NCI-H82 treated with DMSO at 0.1 percent for 48 hours (cell line): Measurements from ENCODE around the gene IFI27L2.

Experiments used
- DNase-seq: peaks from one replicate; lab custom pipeline; 2025; ENCODE audit not compliant: unreplicated experiment; lab: John Stamatoyannopoulos, UW

IFI27L2 gene

GRCh38 chr14:94124582-94125377, 4.6 kb downstream of the IFI27L2 start:
- DNase-seq: no peak

DNA sequence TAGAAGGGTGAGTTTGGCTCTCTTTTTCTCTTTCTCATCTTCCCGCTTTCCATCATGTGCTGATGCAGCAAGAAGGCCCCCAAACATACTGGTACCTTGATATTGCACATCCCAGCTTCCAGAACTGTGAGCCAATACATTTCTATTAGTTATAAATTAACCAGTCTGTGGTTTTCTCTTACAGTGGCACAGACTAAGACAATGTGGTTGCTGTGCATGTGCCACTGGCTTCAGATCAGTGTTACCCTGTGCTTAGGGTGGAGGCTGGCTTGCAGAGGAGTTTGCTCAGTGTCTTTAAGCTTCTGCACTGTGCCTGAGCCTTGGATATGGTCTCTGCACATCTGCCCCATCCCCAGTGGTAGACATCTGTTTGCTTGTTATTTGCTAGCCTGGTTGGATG, 5.5 kb downstream of the IFI27L2 start:
- no peak for DNase-seq

DNA sequence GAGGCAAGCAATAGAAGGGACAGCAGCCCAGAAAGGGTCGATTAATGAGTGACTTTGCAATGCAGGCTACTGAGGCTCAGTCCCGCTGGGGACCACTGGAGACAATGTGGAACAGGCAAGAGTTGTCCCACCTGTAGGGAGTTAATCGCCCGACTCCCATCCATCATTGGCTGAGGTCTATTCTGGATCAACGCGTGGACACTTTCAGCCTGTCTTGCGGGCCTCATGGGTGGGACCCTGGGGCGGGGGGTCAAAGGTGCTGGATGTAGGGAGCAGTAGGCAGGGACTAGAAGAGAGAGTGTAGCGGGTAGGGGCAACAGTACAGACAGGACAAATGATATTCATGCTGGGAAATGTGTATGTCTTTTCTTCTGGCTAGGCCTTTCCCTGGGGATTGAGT, 6.1 kb downstream of the IFI27L2 start:
- DNase-seq: no peak

DNA sequence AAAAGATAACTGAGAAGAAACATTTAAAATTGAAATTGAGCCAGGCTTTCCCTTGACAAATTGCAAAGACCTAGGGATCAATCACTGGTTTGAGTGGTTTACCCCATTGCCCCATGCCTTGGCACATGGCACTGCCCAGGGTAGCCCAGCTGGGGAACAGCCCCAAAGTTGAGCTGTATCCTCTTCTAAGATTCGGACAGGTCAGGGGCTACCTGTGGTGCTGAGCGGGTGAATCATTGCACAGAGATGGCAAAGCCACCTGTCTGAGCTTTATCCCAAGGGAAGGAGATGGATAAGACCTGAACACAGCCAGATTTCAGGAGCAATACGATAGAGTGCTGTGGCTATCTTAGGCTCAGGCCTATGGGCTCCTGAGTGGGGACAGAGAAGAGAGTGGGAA, 7.0 kb downstream of the IFI27L2 start:
- no peak for DNase-seq

- no peak for DNase-seq
Measured at GRCh38 chr14:94121485-94121884, 7.9 kb downstream of the IFI27L2 start.

DNA sequence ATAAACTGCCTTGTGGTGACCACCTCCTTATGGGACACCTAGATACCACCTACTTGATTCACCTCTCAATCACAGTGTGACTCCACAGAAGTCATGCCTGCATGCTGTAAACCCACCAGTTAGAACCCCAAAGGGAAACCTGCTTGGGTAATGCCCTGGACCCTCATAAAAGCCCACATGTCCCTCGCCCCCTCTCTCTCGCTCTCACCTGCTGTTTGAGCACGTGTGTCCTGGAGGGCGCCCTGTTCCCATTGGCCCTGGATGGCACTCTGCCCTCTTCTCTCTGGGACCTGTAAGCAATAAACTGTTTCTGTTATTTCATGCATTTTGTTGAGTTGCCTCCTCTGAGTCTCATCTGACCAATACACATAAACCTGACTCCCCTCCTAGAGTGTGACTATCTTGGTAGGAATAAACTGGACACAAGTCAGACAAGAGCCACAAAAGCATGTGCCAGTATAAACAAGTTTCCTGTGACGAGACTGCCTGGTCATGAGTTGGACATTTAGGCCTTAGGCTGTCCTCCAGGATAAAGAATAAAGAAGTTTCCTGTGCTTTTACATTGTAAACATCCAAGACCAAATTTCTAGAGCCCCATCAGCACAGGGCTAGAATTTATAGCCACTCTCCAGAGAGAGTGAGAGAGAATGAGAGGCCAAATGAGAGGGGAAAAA, 8.6 kb downstream of the IFI27L2 start:
- DNase-seq: no peak

DNA sequence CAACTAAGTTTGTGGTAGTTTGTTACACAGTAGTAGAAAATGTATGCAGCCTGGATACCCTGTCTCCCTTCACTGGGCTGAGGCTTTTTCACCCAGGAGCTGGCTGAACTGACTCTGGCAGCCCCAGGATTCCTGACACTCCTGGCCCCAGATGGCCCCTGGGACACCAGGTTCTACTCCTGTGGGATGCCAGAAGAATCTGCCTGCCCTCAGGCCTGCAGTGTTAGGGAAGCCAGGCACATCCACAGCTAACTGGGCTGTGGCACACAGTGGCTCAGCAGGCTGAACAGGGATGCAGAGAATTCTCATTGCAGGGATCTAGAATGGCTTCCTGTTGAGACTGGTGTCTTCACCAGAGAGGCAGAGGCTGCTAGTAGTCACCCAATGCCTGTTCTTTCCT, 10.3 kb downstream of the IFI27L2 start:
- no peak for DNase-seq

DNA sequence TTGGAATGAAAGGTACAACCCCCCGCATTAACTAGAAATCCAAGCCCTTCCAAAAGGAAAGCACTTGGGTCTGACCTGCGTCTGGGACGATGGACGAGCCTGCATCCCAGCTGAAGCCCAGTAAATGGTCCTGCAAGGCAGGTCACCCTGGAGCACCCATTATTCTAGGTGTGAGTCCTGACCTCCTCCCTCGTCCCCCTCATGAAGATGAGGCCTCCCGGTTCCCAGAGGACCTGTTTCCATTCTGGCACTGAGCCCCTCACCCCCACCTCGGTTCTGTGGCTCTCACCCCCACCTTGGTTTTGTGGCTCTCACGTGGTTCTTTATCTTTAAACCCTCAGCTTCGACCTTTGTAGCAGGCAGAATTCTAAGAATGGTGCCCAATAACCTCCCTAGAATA, 11.5 kb downstream of the IFI27L2 start:
- no peak for DNase-seq

GRCh38 chr14:94116701-94117100, 12.7 kb downstream of the IFI27L2 start:
- no peak for DNase-seq

DNA sequence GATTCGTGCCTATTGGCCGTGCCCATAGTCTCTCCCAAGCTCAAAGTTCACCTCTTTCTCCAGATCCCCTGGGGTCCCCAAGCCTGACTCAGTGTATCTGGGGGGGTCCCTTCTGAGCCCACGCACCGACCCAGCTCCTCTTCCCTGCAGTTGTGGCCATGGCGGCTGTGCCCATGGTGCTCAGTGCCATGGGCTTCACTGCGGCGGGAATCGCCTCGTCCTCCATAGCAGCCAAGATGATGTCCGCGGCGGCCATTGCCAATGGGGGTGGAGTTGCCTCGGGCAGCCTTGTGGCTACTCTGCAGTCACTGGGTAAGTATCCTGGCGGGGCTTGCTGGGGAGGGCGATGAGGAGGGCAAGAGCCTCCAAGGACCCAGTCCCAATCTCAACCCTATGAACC, 13.8 kb downstream of the IFI27L2 start:
- DNase-seq: no peak

DNA sequence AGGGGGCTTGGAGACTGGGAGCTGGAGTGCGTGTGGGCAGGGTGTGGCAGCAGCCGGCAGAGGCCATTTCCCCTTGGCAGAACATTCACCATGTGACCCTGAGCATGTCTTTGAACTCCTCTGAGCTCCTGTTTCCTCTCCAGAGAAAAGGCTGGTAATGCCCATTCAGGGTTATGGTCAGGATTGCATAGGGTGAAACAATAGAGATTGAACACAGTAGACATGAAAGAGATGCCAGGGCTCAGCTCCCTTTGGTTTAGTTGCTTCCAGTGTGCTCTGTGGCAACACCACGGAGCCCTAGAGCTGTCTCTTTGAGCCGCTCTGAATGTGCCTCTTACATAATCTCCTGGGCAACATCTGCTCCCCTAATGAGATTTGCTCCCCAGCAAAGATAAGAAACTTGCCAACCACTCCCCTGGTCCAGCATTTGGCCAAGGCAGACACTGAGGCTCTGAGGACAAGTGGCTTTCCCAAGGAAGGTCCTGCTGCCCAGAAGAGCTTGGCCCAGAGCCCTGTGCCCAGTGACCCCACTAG, 14.3 kb downstream of the IFI27L2 start:
- DNase-seq: peak; percentile 66

DNA sequence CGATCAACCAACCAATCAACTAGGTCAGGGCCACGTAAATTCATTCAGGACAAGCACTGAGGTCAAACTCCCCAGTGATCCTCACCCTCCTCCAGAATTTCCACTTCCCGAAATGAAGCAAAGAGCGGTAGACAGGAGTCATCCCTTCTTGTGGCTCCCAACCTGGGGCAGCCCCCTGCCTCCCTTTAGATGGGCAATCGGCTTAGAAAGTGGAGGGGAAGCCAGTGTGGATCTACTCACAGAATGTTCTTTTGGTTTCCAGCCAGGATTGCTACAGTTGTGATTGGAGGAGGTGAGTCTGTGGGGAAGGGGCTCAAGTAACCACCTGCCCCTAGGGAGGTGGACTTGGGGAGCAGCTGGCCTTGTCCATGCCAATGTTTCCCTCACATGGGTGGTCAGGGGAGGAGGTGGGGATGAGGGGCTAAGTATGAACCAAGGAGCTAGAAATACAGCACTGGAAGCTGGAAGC, 14.8 kb downstream of the IFI27L2 start:
- no peak for DNase-seq

DNA sequence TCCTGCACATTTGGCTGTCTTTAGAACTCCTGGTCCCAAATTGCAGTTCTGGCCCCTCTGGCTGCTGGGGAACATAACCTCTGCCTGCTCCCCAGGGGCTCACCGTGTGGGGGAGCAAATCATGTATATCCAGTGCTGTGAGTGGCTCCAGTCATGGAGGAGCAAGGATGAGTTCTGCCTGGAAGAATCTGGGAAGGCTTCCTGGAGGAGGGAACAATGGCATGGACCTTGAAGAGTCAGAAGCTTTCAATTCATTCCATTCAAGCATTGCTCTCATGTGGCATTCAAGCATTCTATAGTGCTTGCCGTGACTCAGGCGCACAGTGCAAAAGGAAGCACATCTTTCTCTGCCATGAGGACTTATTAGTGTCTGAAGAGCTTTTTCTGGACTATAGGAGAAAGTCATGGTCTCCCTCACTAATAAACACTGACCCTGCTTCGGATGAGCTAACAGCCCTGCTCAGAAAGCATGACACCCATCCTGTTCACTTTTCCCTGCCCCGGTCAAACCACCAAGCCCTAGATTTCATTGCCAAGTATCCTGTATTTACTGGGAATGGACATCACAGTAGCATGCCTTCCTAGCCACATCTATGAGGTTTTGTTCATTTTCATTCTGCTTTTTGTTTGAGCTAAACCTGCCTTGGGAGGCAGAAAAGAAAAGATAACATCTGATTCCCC, 15.4 kb downstream of the IFI27L2 start:
- no peak for DNase-seq

GRCh38 chr14:94113490-94113889, 15.9 kb downstream of the IFI27L2 start:
- DNase-seq: no peak

- no peak for DNase-seq
Measured at GRCh38 chr14:94113073-94113472, 16.3 kb downstream of the IFI27L2 start.

DNA sequence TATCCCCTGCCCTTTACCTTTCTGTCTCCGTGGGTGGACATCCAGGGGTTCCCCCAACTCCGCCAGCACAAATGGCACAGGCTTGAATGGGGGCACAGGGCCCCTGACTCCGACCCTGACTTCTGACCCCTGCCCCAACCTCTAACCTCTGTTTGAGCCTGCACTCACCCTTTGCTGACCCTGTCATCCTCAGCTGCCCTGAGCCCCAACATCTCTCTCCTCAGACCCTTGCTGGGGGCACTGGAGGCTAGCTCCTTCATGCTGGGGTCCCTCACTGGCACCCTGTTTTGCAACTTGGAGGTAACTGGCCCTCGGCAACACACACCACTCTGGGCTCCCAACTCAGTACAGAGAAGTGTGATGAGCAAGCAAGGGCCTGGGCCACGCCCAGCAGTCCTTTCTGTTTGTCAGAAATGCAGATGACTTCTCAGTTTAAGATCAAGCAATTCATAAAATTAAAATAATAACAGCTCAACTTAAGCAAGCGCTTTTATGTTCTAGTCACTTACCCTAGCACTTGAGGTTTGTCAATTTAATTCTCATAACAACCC, 16.8 kb downstream of the IFI27L2 start:
- no peak for DNase-seq

DNA sequence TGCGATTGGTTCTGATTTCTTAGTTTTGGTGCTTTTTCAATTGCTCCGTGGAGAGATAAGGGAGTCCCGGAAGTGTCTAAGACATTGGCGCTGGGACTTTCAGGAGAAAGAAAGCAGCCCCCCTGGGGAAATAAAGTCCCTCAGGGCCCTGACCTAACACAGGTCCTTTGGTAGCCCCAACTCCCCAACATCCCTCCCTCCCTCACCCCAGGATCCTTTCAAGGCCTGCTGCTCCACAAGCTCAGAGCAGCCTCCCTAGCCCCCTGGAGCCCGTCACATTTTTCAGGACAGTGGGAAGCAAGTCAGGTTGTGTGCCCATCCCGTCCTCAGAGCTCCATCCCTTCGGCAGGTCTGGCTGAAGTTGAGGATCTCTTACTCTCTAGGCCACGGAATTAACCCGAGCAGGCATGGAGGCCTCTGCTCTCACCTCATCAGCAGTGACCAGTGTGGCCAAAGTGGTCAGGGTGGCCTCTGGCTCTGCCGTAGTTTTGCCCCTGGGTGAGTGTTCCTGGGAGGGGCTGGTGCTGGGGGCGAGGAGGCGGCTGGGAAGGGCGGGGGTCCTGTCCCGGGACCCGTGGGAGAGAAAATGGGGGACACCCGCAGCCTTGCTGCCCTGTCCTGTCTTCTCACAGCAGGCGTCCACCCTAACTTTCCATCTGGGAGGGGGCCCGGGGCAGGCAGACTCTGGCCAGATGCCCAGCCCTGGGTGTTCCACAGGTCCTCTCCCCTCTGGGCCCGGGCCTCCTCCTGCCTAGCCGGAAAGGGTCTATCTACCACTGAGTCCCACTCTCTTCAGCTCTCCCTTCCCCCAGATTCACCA, 17.9 kb downstream of the IFI27L2 start:
- DNase-seq: no peak

DNA sequence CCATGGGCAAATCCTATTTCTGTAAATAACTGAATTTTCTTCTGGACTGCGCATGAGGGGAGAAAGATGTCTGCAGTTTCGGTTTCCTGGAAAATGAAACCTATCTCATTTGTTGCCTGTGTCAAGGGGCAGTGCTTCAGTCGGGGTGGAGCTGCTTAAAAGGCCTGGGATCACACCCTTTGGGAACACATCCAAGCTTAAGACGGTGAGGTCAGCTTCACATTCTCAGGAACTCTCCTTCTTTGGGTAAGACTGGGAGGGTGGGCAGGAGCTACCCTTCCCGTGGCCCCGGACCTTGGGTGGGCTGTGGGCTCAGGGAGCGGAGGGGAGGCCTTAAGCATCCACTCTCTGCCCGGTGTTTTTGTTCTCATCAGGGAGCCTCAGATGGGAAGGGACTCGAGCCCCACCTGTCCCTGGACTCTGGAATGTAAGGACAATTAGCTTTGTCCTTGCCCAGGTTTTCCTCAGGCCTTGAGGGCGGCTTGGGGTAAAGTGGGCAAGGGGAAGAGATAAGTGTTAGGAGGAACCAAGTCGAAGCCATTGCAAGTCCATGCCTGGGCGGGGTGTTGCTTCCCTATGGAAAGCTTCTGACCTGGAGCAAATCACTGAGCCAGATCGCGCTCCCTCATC, 18.7 kb downstream of the IFI27L2 start, which contains the start of gene IFI27:
TSS of gene IFI27 (plus strand) at position 185 of the 630 bp plus-strand sequence.
- DNase-seq: no peak

DNA sequence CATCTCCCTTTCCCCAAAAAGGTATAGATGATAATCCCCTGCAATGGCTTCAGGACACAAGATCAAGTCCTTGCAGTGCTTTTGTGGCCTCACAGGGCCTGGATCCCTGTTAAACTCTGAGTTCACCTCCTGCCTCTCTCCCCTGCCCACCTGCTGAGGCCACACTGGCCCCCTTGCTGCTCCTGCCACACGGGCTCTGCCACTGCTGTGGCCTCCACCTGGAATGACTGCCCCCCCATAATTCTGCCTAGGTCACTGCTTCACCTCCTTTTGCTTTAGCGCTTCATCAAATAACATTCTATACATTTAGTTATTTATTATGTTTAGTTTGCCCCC, 19.5 kb downstream of the IFI27L2 start:
- no peak for DNase-seq

DNA sequence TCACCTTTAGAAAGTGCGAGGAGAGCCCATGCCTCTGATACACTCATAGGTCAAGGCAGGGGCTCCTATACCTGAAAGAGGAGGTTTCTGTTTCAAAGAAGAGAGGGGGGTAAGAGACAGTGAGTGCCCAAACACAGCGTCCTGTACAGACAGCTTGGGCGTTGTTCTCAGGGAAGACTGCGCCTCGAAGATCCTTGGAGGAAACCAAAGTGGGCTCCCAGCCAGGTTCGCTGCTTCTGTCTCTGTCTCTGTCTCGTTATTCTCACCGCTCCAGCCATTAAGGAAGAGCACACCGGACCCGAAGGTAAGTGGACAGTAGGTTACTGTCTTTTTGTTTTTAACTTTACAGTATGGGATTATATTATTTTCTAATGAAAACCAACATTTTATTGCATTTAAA, 24.7 kb downstream of the IFI27L2 start:
- no peak for DNase-seq
